NCI-H187 treated with DMSO at 0.1 percent for 48 hours (cell line): ENCODE measurements around the gene IFI35.
A peak's percentile ranks its signal among the peaks of the same experiment; 100 is the strongest.
"Not testable (repeated sequence)": the region's sequence is repeated elsewhere in the genome, so short reads cannot be mapped to it uniquely, and the experiment has no call there.

Experiments
- DNase-seq: peaks from one replicate; lab custom pipeline; 2025; lab: John Stamatoyannopoulos, UW

IFI35 gene

GRCh38 chr17:43024407-43025289 lies 18.1 kb downstream of the IFI35 start, which contains the start of gene RND2:
RND2 (plus strand) TSS chr17:43025231; CDS start chr17:43025348, 117 bp downstream.
- DNase-seq: peak; percentile 75

GRCh38 chr17:43025290-43025657 lies 18.7 kb downstream of the IFI35 start:
- no peak for DNase-seq

- DNase-seq: no peak
Measured at GRCh38 chr17:43025766-43026537, 19.4 kb downstream of the IFI35 start.

GRCh38 chr17:43026595-43026994 lies 20.0 kb downstream of the IFI35 start:
- no peak for DNase-seq

GRCh38 chr17:43027091-43028032 lies 20.8 kb downstream of the IFI35 start:
- DNase-seq: no peak

- DNase-seq: no peak
Measured at GRCh38 chr17:43028221-43028861, 21.8 kb downstream of the IFI35 start.

- no peak for DNase-seq
Measured at GRCh38 chr17:43030137-43030767, 23.7 kb downstream of the IFI35 start.

- DNase-seq: no peak
Measured at GRCh38 chr17:43031666-43032065, 25.1 kb downstream of the IFI35 start.

GRCh38 chr17:43033948-43034881 lies 27.6 kb downstream of the IFI35 start:
- DNase-seq: no peak

- no peak for DNase-seq
Measured at GRCh38 chr17:43034894-43035293, 28.3 kb downstream of the IFI35 start.

- DNase-seq: no peak
Measured at GRCh38 chr17:43039646-43040045, 33.1 kb downstream of the IFI35 start.

- DNase-seq: no peak
Measured at GRCh38 chr17:43040655-43041054, 34.1 kb downstream of the IFI35 start.

- no peak for DNase-seq
Measured at GRCh38 chr17:43042025-43042628, 35.5 kb downstream of the IFI35 start.

- DNase-seq: no peak
Measured at GRCh38 chr17:43043307-43043706, 36.7 kb downstream of the IFI35 start.

GRCh38 chr17:43044024-43044423 lies 37.4 kb downstream of the IFI35 start:
- no peak for DNase-seq

GRCh38 chr17:43051969-43052368 lies 45.4 kb downstream of the IFI35 start:
- DNase-seq: no peak

- DNase-seq: not testable (repeated sequence)
Measured at GRCh38 chr17:43053008-43053407, 46.4 kb downstream of the IFI35 start.

GRCh38 chr17:43056051-43056450 lies 49.5 kb downstream of the IFI35 start:
- no peak for DNase-seq

GRCh38 chr17:43062984-43063638 lies 56.5 kb downstream of the IFI35 start:
- DNase-seq: no peak
